ENCODE data around the gene C10orf90.
A peak's percentile ranks its signal among the peaks of the same experiment; 100 is the strongest.

The C10orf90 gene

DNA sequence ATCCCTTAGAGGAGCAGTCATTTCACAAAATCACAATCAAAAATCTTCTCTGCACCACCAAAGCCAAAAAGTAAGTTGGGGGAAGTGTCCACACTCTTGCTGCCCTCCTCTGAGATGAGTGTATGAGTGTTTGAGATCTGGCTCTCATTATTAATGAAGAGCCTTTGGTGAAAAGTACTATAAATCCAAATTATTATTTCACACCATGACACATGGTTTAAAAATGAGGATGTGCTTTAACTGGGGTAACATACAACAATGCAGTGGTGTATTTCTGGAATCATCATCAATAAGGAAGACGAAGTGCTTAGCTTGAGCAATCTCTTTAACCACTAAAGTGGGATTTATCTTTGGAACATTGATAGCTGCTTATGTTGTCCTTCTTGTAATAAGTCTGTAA, 168.1 kb downstream of the C10orf90 start:
- DNase-seq (ENCODE audit: extremely low spot score): no peak
- POLR2A ChIA-PET: no interaction called here
- CTCF ChIA-PET: interaction anchor here (1.9 kb wide), 1 partner anchor 11 kb away, joined by 13 read pairs; no protein-coding TSS in a partner anchor
- no peak for TF ChIP-seq FOXA1 (IDR thresholded peaks at IDR 0.05)
- TF ChIP-seq ZNF384 (IDR thresholded peaks at IDR 0.05): no peak
- TF ChIP-seq LEF1 (IDR thresholded peaks at IDR 0.05; ENCODE audit: borderline replicate concordance): no peak
- no peak for TF ChIP-seq ELF4 (IDR thresholded peaks at IDR 0.05)
- TF ChIP-seq SP1 (IDR thresholded peaks at IDR 0.05): no peak
- no peak for TF ChIP-seq L3MBTL2 (conservative IDR thresholded peaks at IDR 0.05)
- TF ChIP-seq SUZ12 (IDR thresholded peaks at IDR 0.05): no peak
- no peak for TF ChIP-seq CTBP1 (IDR thresholded peaks at IDR 0.05; ENCODE audit: borderline replicate concordance)
- no peak for TF ChIP-seq NFRKB (IDR thresholded peaks at IDR 0.05)
- no peak for TF ChIP-seq FOXM1 (IDR thresholded peaks at IDR 0.05; ENCODE audit: borderline replicate concordance)
- TF ChIP-seq ARNT (IDR thresholded peaks at IDR 0.05): no peak
- no peak for TF ChIP-seq FOXK2 (IDR thresholded peaks at IDR 0.05)
- no peak for TF ChIP-seq HDGF (IDR thresholded peaks at IDR 0.05; ENCODE audit: borderline replicate concordance)

DNA sequence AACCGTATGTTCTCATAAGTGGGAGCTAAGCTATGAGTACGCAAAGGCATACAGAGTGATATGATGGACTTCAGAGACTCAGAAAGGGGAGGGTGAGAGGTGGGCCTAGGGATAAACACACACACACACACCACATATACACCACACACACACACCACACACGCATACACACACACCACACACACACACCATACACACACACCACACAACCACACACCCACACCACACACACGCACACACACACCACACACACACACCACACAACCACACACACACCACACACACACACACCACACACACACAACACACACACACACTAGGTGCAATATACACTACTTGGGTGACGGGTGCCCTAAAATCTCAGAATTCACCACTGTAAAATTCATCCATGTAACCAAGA, 168.7 kb downstream of the C10orf90 start:
- no peak for DNase-seq (ENCODE audit: extremely low spot score)
- POLR2A ChIA-PET: no interaction called here
- TF ChIP-seq ELF4 (IDR thresholded peaks at IDR 0.05) (no peak), FOXA1 (IDR thresholded peaks at IDR 0.05) (no peak), ZNF384 (IDR thresholded peaks at IDR 0.05) (no peak), FOXK2 (IDR thresholded peaks at IDR 0.05) (no peak), FOXM1 (IDR thresholded peaks at IDR 0.05; ENCODE audit: borderline replicate concordance) (no peak)
- CTCF ChIA-PET: interaction anchor here (1.0 kb wide), 1 partner anchor 115 kb away, joined by 4 read pairs; no protein-coding TSS in a partner anchor

DNA sequence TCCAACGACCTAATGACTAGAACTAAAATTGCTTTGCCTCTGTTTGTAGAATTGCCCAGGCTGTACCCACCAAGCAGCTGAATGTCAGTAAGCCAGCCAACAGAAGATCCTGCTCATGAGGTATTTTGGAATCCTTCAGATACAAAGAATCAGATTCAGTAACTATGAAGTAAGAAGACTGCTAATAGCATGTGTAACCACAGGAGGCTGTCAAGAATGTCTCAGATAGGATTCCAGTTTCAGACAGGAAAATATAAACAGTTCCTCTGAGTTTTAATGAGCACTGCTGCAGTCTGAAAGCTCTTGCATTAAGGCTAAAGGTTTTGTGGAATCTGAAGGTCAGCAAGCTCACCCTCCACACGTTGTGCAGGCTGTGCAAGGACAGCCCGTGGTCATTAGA, 169.6 kb downstream of the C10orf90 start:
- no peak for DNase-seq (ENCODE audit: extremely low spot score)
- TF ChIP-seq L3MBTL2 (conservative IDR thresholded peaks at IDR 0.05) (no peak), ELF4 (IDR thresholded peaks at IDR 0.05) (no peak), NFRKB (IDR thresholded peaks at IDR 0.05) (no peak), ZNF384 (IDR thresholded peaks at IDR 0.05) (no peak), LEF1 (IDR thresholded peaks at IDR 0.05; ENCODE audit: borderline replicate concordance) (no peak), CTBP1 (IDR thresholded peaks at IDR 0.05; ENCODE audit: borderline replicate concordance) (no peak), TARDBP (IDR thresholded peaks at IDR 0.05) (no peak), SUZ12 (IDR thresholded peaks at IDR 0.05) (no peak), SP1 (IDR thresholded peaks at IDR 0.05) (no peak)
- ChIA-PET POLR2A (no interaction called here), CTCF (no interaction called here)

DNA sequence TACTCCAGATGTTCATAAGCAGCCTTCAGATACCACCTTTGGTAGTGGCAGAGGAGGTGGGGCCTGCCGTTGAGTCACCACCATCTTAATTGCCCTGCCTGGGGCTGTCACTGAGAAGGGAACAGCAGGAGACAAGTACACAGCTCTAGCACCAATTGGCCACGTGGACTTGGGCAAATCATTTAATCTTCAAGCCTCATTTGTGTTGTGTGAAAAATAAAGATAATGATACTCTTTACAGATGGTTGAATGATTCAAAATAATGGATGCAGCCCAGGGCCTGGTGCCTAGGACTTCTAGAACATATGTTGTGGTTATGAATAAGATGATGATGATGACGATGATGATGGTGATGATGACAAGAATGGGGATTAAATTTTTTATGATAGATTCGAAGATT, 170.3 kb downstream of the C10orf90 start:
- DNase-seq (ENCODE audit: extremely low spot score): peak; percentile 23
- ChIA-PET POLR2A (no interaction called here), CTCF (no interaction called here)
- TF ChIP-seq L3MBTL2 (conservative IDR thresholded peaks at IDR 0.05): 0 out of 2 replicates have a peak, but pooled peaks have one; percentile 11
- TF ChIP-seq, protein P1, sequence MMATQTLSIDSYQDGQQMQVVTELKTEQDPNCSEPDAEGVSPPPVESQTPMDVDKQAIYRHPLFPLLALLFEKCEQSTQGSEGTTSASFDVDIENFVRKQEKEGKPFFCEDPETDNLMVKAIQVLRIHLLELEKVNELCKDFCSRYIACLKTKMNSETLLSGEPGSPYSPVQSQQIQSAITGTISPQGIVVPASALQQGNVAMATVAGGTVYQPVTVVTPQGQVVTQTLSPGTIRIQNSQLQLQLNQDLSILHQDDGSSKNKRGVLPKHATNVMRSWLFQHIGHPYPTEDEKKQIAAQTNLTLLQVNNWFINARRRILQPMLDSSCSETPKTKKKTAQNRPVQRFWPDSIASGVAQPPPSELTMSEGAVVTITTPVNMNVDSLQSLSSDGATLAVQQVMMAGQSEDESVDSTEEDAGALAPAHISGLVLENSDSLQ (IDR thresholded peaks at IDR 0.05): no peak

DNA sequence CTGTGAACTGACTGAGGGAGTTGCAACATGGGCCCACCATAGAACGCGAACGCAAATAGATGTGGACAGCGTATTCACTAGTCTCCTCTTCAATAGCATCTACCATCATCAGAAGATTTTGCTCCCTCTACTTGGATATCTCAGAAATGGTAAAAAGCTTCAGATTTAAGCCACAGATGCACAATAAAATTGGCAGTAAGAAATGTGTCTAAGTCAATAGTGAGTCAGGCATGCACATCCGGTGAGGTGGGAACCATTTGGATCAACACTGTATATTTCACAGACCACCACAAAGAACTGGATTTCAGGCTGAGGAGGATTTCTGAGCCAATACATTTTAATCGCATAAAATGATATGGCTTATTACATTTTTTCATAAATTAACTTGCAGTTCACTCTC, 170.7 kb downstream of the C10orf90 start:
- ChIA-PET CTCF (no interaction called here), POLR2A (no interaction called here)
- TF ChIP-seq ZNF384 (IDR thresholded peaks at IDR 0.05): no peak
- no peak for TF ChIP-seq SUZ12 (IDR thresholded peaks at IDR 0.05)
- no peak for TF ChIP-seq FOXM1 (IDR thresholded peaks at IDR 0.05; ENCODE audit: borderline replicate concordance)
- no peak for TF ChIP-seq FOXK2 (IDR thresholded peaks at IDR 0.05)
- no peak for TF ChIP-seq CTBP1 (IDR thresholded peaks at IDR 0.05; ENCODE audit: borderline replicate concordance)
- TF ChIP-seq FOXA1 (IDR thresholded peaks at IDR 0.05): no peak
- no peak for TF ChIP-seq ELF4 (IDR thresholded peaks at IDR 0.05)
- no peak for DNase-seq (ENCODE audit: extremely low spot score)

DNA sequence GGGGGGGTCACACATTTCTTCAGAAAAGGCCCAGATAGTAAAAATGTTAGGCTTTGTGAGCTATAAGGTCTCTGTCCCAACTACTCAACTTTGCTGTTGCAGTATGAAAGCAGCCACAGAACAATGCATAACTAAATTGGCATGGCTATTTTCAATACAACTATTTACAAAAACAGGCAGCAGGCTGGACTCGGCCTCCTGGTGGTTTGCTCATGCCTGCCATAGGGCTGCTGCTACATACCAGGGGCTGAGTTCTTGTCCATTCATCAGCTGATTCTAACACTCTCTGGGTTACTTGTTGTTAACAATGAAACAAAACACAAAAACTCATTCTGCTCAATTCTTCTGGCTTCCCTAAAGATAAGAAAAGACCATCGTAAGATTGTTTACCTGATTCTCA, 172.8 kb downstream of the C10orf90 start:
- TF ChIP-seq ARNT (IDR thresholded peaks at IDR 0.05) (no peak), HDGF (IDR thresholded peaks at IDR 0.05; ENCODE audit: borderline replicate concordance) (no peak), FOXM1 (IDR thresholded peaks at IDR 0.05; ENCODE audit: borderline replicate concordance) (no peak), ELF4 (IDR thresholded peaks at IDR 0.05) (no peak), BHLHE40 (IDR thresholded peaks at IDR 0.05; ENCODE audit: borderline replicate concordance) (no peak), CTBP1 (IDR thresholded peaks at IDR 0.05; ENCODE audit: borderline replicate concordance) (no peak), ZNF384 (IDR thresholded peaks at IDR 0.05) (no peak), TARDBP (IDR thresholded peaks at IDR 0.05) (no peak)
- no peak for DNase-seq (ENCODE audit: extremely low spot score)
- ChIA-PET CTCF (no interaction called here), POLR2A (no interaction called here)

DNA sequence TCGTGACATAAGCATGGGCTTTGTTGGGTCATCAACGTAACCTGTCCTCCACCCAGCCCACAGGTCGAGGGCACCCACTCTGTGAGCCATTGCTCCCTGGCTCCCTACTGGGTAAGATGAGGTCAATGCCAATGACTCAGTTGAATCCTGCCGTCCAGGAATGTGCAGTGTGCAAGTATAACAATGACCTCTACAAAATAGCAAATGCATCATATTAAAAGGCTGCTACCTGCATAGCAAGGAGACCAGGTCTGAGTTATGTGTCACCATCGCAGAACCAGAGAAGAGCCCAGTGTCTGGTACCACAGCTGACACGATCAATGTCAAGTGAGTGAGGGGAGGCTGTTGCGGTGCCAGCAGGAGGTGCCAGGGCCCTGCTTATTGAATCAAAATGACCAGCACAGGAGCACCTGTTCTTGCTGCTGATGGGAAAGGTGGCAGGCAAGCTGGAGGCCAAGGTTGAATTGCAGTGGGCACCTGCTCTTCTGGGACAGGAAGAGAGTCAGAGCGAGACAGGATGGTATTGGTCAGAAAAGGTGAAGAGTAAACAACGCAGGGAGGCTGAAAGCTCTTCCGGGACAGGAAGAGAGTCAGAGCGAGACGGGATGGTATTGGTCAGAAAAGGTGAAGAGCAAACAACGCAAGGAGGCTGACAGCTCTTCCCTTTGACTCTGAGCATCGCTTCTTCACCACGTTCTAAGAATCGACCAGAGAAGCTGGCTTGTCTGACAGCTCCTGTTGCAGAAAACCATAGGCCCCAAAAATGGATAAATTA, 173.5 kb downstream of the C10orf90 start:
- TF ChIP-seq FOXA1 (IDR thresholded peaks at IDR 0.05) (no peak), TARDBP (IDR thresholded peaks at IDR 0.05) (no peak), ZNF384 (IDR thresholded peaks at IDR 0.05) (no peak), FOXM1 (IDR thresholded peaks at IDR 0.05; ENCODE audit: borderline replicate concordance) (no peak), ARNT (IDR thresholded peaks at IDR 0.05) (no peak), HDGF (IDR thresholded peaks at IDR 0.05; ENCODE audit: borderline replicate concordance) (no peak), SP1 (IDR thresholded peaks at IDR 0.05) (no peak), SUZ12 (IDR thresholded peaks at IDR 0.05) (no peak), LEF1 (IDR thresholded peaks at IDR 0.05; ENCODE audit: borderline replicate concordance) (no peak), ELF4 (IDR thresholded peaks at IDR 0.05) (no peak), BHLHE40 (IDR thresholded peaks at IDR 0.05; ENCODE audit: borderline replicate concordance) (no peak), FOXK2 (IDR thresholded peaks at IDR 0.05) (no peak), NFRKB (IDR thresholded peaks at IDR 0.05) (no peak), L3MBTL2 (conservative IDR thresholded peaks at IDR 0.05) (no peak), CTBP1 (IDR thresholded peaks at IDR 0.05; ENCODE audit: borderline replicate concordance) (no peak)
- TF ChIP-seq, protein P1 (IDR thresholded peaks at IDR 0.05): no peak
- DNase-seq (ENCODE audit: extremely low spot score): no peak
- ChIA-PET POLR2A (no interaction called here), CTCF (no interaction called here)

Data from HEK293T (cell line).